HepG2 (cell line): ENCODE results near the gene EXTL2. TPM values are rescaled to one million over a fixed set of nuclear protein-coding genes. Genes with fewer than 3 reads are reported as not detected.

ENCODE experiments used
- ASH2L ChIP-seq: fragments of 300-600, 200-600 bp; sonication (generic); IDR thresholded peaks from 2 replicates; pipeline ENCODE4 v1.7.0; 2017; ENCODE audit warnings: low read depth, mild to moderate bottlenecking, moderate library complexity, mixed read lengths, low read length; ENCODE audit not compliant: insufficient read length
- DNMT1 ChIP-seq: sonication (generic); formaldehyde crosslinking; IDR thresholded peaks from 2 replicates; pipeline ENCODE4 v1.5.1; 2020; ENCODE audit warnings: mild to moderate bottlenecking, missing genetic modification reagents
- FOXK1 ChIP-seq: sonication (generic); formaldehyde crosslinking; IDR thresholded peaks from 2 replicates; pipeline ENCODE4 v1.4.0; 2020; ENCODE audit warnings: low read depth, missing genetic modification reagents, borderline replicate concordance
- FOXK2 ChIP-seq: fragments of 450-650 bp; IDR thresholded peaks from 2 replicates; pipeline ENCODE4 v1.6.1; 2016
- MEIS2 ChIP-seq: sonication (generic); formaldehyde crosslinking; IDR thresholded peaks from 2 replicates; pipeline ENCODE4 v1.9.0; 2021; ENCODE audit warnings: mild to moderate bottlenecking, missing genetic modification reagents
- RBM39 ChIP-seq: fragments of 200-400 bp; formaldehyde crosslinking; IDR thresholded peaks from one replicate; pipeline ENCODE4 v1.6.1; 2018; ENCODE audit warnings: antibody characterized with exemption, mild to moderate bottlenecking, low read depth, low read length; ENCODE audit not compliant: poor library complexity, severe bottlenecking
- SMAD3 ChIP-seq: sonication (generic); formaldehyde crosslinking; IDR thresholded peaks from 2 replicates; pipeline ENCODE4 v1.4.0; 2020; ENCODE audit warnings: missing genetic modification reagents
- TAF1 ChIP-seq: sonication (generic); formaldehyde crosslinking; IDR thresholded peaks from 2 replicates; pipeline ENCODE4 v1.4.0; 2020; ENCODE audit warnings: missing genetic modification reagents
- ZMAT3 ChIP-seq: sonication (generic); formaldehyde crosslinking; conservative IDR thresholded peaks from 2 replicates; pipeline ENCODE4 v1.7.0; 2021; ENCODE audit warnings: missing genetic modification reagents
- ZNF569 ChIP-seq: sonication (generic); formaldehyde crosslinking; IDR thresholded peaks from 2 replicates; pipeline ENCODE4 v1.5.0; 2020; ENCODE audit warnings: mild to moderate bottlenecking, missing genetic modification reagents, moderate library complexity, borderline replicate concordance
- polyA plus RNA-seq, 8 experiments: library from polyadenylated mRNA; depleted of rRNA in 3 of 8; stranded (reverse) in 7 of 8; unstranded in 1 of 8; fragments of >200 nt; fragmentation: Illumina TruSeq in 4 of 8; extraction: Trizol in 4 of 8; gene quantifications; 2 replicates each; pipeline versions ENCODE4 v1.2.1 to v1.2.3, GENCODE V29; 2011 to 2016; ENCODE audit warnings: low read depth in 4 of 8, missing spikeins in 1 of 8, mixed read lengths in 1 of 8; ENCODE audit not compliant: insufficient read depth in 1 of 8
- total RNA-seq, 5 experiments: library from RNA; depleted of rRNA; stranded (reverse); fragments of >200 nt; fragmentation: Illumina TruSeq; extraction: Trizol; gene quantifications; 2 replicates each; pipeline ENCODE4 v1.2.3, GENCODE V29; 2016; ENCODE audit warnings: low read depth in 1 of 5
- TF ChIP-seq, protein P1 (sequence below): IDR thresholded peaks from 2 replicates; pipeline ENCODE4 v1.6.1; 2016; ENCODE audit warnings: mild to moderate bottlenecking
- TF ChIP-seq, protein P2 (sequence below): sonication (generic); formaldehyde crosslinking; IDR thresholded peaks from 2 replicates; pipeline ENCODE4 v1.9.0; 2022; ENCODE audit warnings: missing genetic modification reagents, mild to moderate bottlenecking, borderline replicate concordance
- TF ChIP-seq, protein P3 (sequence below): sonication (generic); formaldehyde crosslinking; IDR thresholded peaks from 2 replicates; pipeline ENCODE4 v1.8.1; 2022; ENCODE audit warnings: low read depth, mild to moderate bottlenecking, missing genetic modification reagents
- TF ChIP-seq, protein P4 (sequence below), 2 experiments: sonication (generic) in 1 of 2; formaldehyde crosslinking in 1 of 2; IDR thresholded peaks; 2 replicates each; pipeline versions ENCODE4 v1.4.0 to v1.6.1; 2016 to 2020; ENCODE audit warnings: borderline replicate concordance in 1 of 2, low read depth in 1 of 2, mild to moderate bottlenecking in 1 of 2, missing genetic modification reagents in 1 of 2
- TF ChIP-seq, protein P5 (sequence below), 2 experiments: fragments of 450-650 bp in 1 of 2; sonication (generic) in 1 of 2; formaldehyde crosslinking; IDR thresholded peaks; 2 replicates each; pipeline versions ENCODE4 v1.5.0 to v1.8.0; 2020 to 2022; ENCODE audit warnings: mild to moderate bottlenecking in 1 of 2, missing genetic modification reagents in 1 of 2

The EXTL2 gene
- total and polyA plus RNA-seq, 2 of the 13 experiments (the other 11 are each of a cell fraction or from before 2014, with no cell fraction given): 22.0 to 23.5 TPM

DNA sequence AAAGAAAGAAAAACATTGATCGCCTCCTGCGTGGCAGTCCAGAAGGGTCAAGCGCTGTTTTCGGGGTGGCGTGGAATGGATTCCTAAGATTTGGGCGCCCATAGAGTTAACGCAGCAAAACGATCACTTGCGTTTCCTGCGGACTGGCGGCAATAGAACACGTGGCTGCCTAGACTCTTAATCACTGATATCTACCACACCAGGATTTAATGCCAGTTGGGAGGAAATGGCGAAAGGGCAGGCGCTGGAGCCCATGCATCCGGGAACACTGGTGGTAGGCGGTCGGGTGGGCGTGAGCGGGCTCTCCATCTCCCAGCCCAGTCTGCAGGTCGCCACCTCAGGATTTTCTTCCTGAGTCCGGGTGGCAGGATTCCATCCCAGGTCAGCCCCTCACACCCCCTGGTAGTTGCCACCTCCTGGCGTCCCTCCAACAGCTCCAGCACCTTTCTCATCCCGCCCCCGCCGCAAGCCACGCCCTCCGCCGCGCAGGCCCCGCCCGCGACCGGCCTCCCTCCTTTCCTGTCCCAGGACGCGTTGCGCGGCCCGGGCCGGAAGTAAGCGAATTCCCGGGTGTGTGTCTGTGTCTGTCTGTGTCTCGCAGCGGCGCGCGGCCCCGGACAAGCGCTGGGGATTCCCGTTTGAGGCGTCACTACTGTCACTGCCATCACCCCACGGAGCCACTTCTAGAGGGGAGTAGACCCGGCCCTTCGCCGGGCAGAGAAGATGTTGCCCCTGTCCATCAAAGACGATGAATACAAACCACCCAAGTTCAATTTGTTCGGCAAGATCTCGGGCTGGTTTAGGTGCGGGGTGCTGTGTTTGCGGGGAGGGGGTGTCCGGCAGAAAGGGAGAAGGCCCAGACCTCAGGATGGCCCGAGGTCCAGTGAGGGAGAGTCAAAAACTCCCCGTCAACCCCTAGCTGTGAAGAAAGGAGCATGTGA is 1.2 kb upstream of the EXTL2 start, which contains the start of gene SLC30A7 (continued):
- TF ChIP-seq, protein P1, sequence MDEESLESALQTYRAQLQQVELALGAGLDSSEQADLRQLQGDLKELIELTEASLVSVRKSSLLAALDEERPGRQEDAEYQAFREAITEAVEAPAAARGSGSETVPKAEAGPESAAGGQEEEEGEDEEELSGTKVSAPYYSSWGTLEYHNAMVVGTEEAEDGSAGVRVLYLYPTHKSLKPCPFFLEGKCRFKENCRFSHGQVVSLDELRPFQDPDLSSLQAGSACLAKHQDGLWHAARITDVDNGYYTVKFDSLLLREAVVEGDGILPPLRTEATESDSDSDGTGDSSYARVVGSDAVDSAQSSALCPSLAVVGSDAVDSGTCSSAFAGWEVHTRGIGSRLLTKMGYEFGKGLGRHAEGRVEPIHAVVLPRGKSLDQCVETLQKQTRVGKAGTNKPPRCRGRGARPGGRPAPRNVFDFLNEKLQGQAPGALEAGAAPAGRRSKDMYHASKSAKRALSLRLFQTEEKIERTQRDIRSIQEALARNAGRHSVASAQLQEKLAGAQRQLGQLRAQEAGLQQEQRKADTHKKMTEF (CRISPR knock-in tag): peak; percentile 46; the same call in 1 of the 2 replicates
- peak; percentile 51 for TF ChIP-seq FOXK1 (CRISPR knock-in tag)
- TF ChIP-seq MEIS2 (CRISPR knock-in tag): no peak
- peak; percentile 48; the same call in 1 of the 2 replicates for TF ChIP-seq DNMT1 (CRISPR knock-in tag)
- TF ChIP-seq TAF1 (CRISPR knock-in tag): peak; percentile 72
- TF ChIP-seq, protein P2, sequence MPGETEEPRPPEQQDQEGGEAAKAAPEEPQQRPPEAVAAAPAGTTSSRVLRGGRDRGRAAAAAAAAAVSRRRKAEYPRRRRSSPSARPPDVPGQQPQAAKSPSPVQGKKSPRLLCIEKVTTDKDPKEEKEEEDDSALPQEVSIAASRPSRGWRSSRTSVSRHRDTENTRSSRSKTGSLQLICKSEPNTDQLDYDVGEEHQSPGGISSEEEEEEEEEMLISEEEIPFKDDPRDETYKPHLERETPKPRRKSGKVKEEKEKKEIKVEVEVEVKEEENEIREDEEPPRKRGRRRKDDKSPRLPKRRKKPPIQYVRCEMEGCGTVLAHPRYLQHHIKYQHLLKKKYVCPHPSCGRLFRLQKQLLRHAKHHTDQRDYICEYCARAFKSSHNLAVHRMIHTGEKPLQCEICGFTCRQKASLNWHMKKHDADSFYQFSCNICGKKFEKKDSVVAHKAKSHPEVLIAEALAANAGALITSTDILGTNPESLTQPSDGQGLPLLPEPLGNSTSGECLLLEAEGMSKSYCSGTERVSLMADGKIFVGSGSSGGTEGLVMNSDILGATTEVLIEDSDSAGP (CRISPR knock-in tag): peak; percentile 58; the same call in 1 of the 2 replicates
- TF ChIP-seq FOXK2: no peak
- peak; percentile 37 for TF ChIP-seq RBM39
- TF ChIP-seq, protein P3, sequence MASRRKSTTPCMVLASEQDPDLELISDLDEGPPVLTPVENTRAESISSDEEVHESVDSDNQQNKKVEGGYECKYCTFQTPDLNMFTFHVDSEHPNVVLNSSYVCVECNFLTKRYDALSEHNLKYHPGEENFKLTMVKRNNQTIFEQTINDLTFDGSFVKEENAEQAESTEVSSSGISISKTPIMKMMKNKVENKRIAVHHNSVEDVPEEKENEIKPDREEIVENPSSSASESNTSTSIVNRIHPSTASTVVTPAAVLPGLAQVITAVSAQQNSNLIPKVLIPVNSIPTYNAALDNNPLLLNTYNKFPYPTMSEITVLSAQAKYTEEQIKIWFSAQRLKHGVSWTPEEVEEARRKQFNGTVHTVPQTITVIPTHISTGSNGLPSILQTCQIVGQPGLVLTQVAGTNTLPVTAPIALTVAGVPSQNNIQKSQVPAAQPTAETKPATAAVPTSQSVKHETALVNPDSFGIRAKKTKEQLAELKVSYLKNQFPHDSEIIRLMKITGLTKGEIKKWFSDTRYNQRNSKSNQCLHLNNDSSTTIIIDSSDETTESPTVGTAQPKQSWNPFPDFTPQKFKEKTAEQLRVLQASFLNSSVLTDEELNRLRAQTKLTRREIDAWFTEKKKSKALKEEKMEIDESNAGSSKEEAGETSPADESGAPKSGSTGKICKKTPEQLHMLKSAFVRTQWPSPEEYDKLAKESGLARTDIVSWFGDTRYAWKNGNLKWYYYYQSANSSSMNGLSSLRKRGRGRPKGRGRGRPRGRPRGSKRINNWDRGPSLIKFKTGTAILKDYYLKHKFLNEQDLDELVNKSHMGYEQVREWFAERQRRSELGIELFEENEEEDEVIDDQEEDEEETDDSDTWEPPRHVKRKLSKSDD (CRISPR knock-in tag): 0 out of 2 replicates have a peak, but pooled peaks have one; percentile 27
- 0 out of 2 replicates have a peak, but pooled peaks have one; percentile 48 for TF ChIP-seq SMAD3
- peak; percentile 82 for TF ChIP-seq ASH2L
- TF ChIP-seq, protein P4, sequence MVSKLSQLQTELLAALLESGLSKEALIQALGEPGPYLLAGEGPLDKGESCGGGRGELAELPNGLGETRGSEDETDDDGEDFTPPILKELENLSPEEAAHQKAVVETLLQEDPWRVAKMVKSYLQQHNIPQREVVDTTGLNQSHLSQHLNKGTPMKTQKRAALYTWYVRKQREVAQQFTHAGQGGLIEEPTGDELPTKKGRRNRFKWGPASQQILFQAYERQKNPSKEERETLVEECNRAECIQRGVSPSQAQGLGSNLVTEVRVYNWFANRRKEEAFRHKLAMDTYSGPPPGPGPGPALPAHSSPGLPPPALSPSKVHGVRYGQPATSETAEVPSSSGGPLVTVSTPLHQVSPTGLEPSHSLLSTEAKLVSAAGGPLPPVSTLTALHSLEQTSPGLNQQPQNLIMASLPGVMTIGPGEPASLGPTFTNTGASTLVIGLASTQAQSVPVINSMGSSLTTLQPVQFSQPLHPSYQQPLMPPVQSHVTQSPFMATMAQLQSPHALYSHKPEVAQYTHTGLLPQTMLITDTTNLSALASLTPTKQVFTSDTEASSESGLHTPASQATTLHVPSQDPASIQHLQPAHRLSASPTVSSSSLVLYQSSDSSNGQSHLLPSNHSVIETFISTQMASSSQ (IDR thresholded peaks at IDR 0.05; ENCODE audit: low read depth): no peak
- TF ChIP-seq, protein P4 (CRISPR knock-in tag; IDR thresholded peaks at IDR 0.05; ENCODE audit: borderline replicate concordance): 0 out of 2 replicates have a peak, but pooled peaks have one; percentile 17
- TF ChIP-seq, protein P5, sequence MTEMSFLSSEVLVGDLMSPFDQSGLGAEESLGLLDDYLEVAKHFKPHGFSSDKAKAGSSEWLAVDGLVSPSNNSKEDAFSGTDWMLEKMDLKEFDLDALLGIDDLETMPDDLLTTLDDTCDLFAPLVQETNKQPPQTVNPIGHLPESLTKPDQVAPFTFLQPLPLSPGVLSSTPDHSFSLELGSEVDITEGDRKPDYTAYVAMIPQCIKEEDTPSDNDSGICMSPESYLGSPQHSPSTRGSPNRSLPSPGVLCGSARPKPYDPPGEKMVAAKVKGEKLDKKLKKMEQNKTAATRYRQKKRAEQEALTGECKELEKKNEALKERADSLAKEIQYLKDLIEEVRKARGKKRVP (CRISPR knock-in tag; IDR thresholded peaks at IDR 0.05): 0 out of 4 replicates have a peak, but pooled peaks of 1 of the 2 experiments have one; percentile 52
- TF ChIP-seq ZNF569 (CRISPR knock-in tag): no peak
- TF ChIP-seq ZMAT3 (CRISPR knock-in tag): peak; percentile 71; the same call in 1 of the 2 replicates
